Endothelial cell (in vitro differentiated cells): ENCODE data around the gene CCDC51. TPM values are rescaled to one million over a fixed set of nuclear protein-coding genes. Genes with fewer than 3 reads are reported as not detected.

Experiments
- DNase-seq: peaks from one replicate; pipeline ENCODE4 v3.0.0; 2021; ENCODE audit warnings: low spot score
- H3K27ac Mint-ChIP-seq: one replicate; pipeline ENCODE4 v1.8.0; 2021; ENCODE audit warnings: mixed read lengths, inconsistent platforms; ENCODE audit not compliant: unreplicated experiment
- H3K27me3 Mint-ChIP-seq: one replicate; pipeline ENCODE4 v1.8.0; 2021; ENCODE audit warnings: mild to moderate bottlenecking, moderate library complexity, mixed read lengths, inconsistent platforms; ENCODE audit not compliant: unreplicated experiment
- H3K36me3 Mint-ChIP-seq: one replicate; pipeline ENCODE4 v1.8.0; 2021; ENCODE audit warnings: mild to moderate bottlenecking, low read depth, mixed read lengths, inconsistent platforms; ENCODE audit not compliant: unreplicated experiment
- H3K4me1 Mint-ChIP-seq: one replicate; pipeline ENCODE4 v1.8.0; 2021; ENCODE audit warnings: mild to moderate bottlenecking, mixed read lengths, inconsistent platforms; ENCODE audit not compliant: unreplicated experiment
- H3K4me3 Mint-ChIP-seq: one replicate; pipeline ENCODE4 v1.8.0; 2021; ENCODE audit warnings: mild to moderate bottlenecking, mixed read lengths, inconsistent platforms; ENCODE audit not compliant: unreplicated experiment
- H3K9me3 Mint-ChIP-seq: one replicate; pipeline ENCODE4 v1.8.0; 2021; ENCODE audit warnings: mixed read lengths, inconsistent platforms; ENCODE audit not compliant: unreplicated experiment
- CTCF ChIP-seq: fragments of 200-600 bp; sonication (generic); IDR thresholded peaks from one replicate; pipeline ENCODE4 v1.5.0; 2021; ENCODE audit warnings: antibody characterized with exemption; ENCODE audit not compliant: unreplicated experiment
- total RNA-seq: library from RNA; stranded (reverse); fragmentation: NEBNext Ultra II Directional; extraction: Animal tissue kit (Norgen Biotek cat#: 25700); gene quantifications from one replicate; pipeline ENCODE4 v1.2.1, GENCODE V29; 2021; ENCODE audit not compliant: unreplicated experiment

The CCDC51 gene
- total RNA-seq, 1 donor from 2014 or later = 11.8 TPM

- H3K4me1 Mint-ChIP-seq = peaks cover 13% of the 10 kb centered on the region
- peak overlapping the region; percentile 99 for H3K4me3 Mint-ChIP-seq
- H3K36me3 Mint-ChIP-seq = peaks cover 34% of the 10 kb centered on the region
- no peak for DNase-seq
- H3K27ac Mint-ChIP-seq = peak overlapping the region; percentile 100
- no peak for TF ChIP-seq CTCF
- no peaks in the 10 kb centered on the region for H3K9me3 Mint-ChIP-seq
- H3K27me3 Mint-ChIP-seq = peaks cover 12% of the 10 kb centered on the region
Measured at GRCh38 chr3:48473617-48473952, 33.7 kb upstream of the CCDC51 start.

GRCh38 chr3:48472923-48473616, 33.2 kb upstream of the CCDC51 start:
- Mint-ChIP-seq H3K27me3 (peaks cover 12% of the 10 kb centered on the region), H3K4me3 (peak overlapping the region; percentile 99), H3K9me3 (no peaks in the 10 kb centered on the region), H3K27ac (peak overlapping the region; percentile 100), H3K36me3 (peaks cover 36% of the 10 kb centered on the region), H3K4me1 (peaks cover 14% of the 10 kb centered on the region)
- peak; percentile 92 for DNase-seq
- TF ChIP-seq CTCF = peak; percentile 46

- H3K36me3 Mint-ChIP-seq = peaks cover 38% of the 10 kb centered on the region
- DNase-seq = no peak
- H3K27ac Mint-ChIP-seq = peak overlapping the region; percentile 100
- H3K9me3 Mint-ChIP-seq = no peaks in the 10 kb centered on the region
- peak overlapping the region; percentile 99 for H3K4me3 Mint-ChIP-seq
- no peak for TF ChIP-seq CTCF
- H3K4me1 Mint-ChIP-seq = peaks cover 19% of the 10 kb centered on the region
- H3K27me3 Mint-ChIP-seq = peaks cover 12% of the 10 kb centered on the region
Measured at GRCh38 chr3:48472673-48472922, 32.7 kb upstream of the CCDC51 start.

GRCh38 chr3:48470286-48470685, 30.4 kb upstream of the CCDC51 start:
- Mint-ChIP-seq H3K9me3 (no peaks in the 10 kb centered on the region), H3K36me3 (peaks cover 38% of the 10 kb centered on the region), H3K27me3 (peaks cover 18% of the 10 kb centered on the region), H3K27ac (peak overlapping the region; percentile 84), H3K4me1 (peaks cover 34% of the 10 kb centered on the region), H3K4me3 (peak overlapping the region; percentile 76)
- no peak for DNase-seq
- TF ChIP-seq CTCF = no peak

- no peak for DNase-seq
- H3K9me3 Mint-ChIP-seq = no peaks in the 10 kb centered on the region
Measured at GRCh38 chr3:48469046-48469915, 29.4 kb upstream of the CCDC51 start.

More at GRCh38 chr3:48469046-48469915, 29.4 kb upstream of the CCDC51 start:
- H3K4me3 Mint-ChIP-seq = peak overlapping the region; percentile 47
- peaks cover 23% of the 10 kb centered on the region for H3K27me3 Mint-ChIP-seq
- peaks cover 36% of the 10 kb centered on the region for H3K4me1 Mint-ChIP-seq
- peak overlapping the region; percentile 61 for H3K27ac Mint-ChIP-seq
- TF ChIP-seq CTCF = no peak
- peaks cover 32% of the 10 kb centered on the region for H3K36me3 Mint-ChIP-seq
